Fibroblast of skin of abdomen (primary cell): ENCODE measurements around the gene UNCX.

ENCODE experiments used
- DNase-seq: peaks from one replicate; pipeline ENCODE4 v3.0.0-alpha.2; 2013

Gene UNCX

GRCh38 chr7:1244700-1245523 is 12.2 kb downstream of the UNCX start:
- DNase-seq, result no peak

GRCh38 chr7:1245524-1246050 is 12.9 kb downstream of the UNCX start:
- no peak for DNase-seq

- DNase-seq, result no peak
Measured at GRCh38 chr7:1246160-1246870, 13.6 kb downstream of the UNCX start.

- DNase-seq, result no peak
Measured at GRCh38 chr7:1246871-1247526, 14.3 kb downstream of the UNCX start.

GRCh38 chr7:1247527-1248041 is 14.9 kb downstream of the UNCX start:
- no peak for DNase-seq

GRCh38 chr7:1248143-1248915 is 15.7 kb downstream of the UNCX start:
- no peak for DNase-seq

- DNase-seq, result no peak
Measured at GRCh38 chr7:1248916-1249581, 16.4 kb downstream of the UNCX start.

- no peak for DNase-seq
Measured at GRCh38 chr7:1249731-1250130, 17.1 kb downstream of the UNCX start.

- no peak for DNase-seq
Measured at GRCh38 chr7:1250901-1251300, 18.2 kb downstream of the UNCX start.

GRCh38 chr7:1251796-1252539 is 19.3 kb downstream of the UNCX start:
- no peak for DNase-seq

GRCh38 chr7:1252540-1253090 is 19.9 kb downstream of the UNCX start:
- DNase-seq, result no peak

- no peak for DNase-seq
Measured at GRCh38 chr7:1253681-1254181, 21.1 kb downstream of the UNCX start.

GRCh38 chr7:1254281-1255079 is 21.8 kb downstream of the UNCX start:
- no peak for DNase-seq

GRCh38 chr7:1255080-1255816 is 22.6 kb downstream of the UNCX start:
- no peak for DNase-seq

GRCh38 chr7:1255817-1256340 is 23.2 kb downstream of the UNCX start:
- no peak for DNase-seq

- DNase-seq, result no peak
Measured at GRCh38 chr7:1256621-1257020, 23.9 kb downstream of the UNCX start.

- no peak for DNase-seq
Measured at GRCh38 chr7:1257221-1257620, 24.5 kb downstream of the UNCX start.

GRCh38 chr7:1257863-1258262 is 25.2 kb downstream of the UNCX start:
- DNase-seq, result no peak
